GM12878 (cell line): ENCODE measurements around the gene MSX1.

Source experiments
- CREM ChIP-seq: IDR thresholded peaks from 2 replicates; pipeline ENCODE4 v1.6.1; 2014; ENCODE audit warnings: antibody characterized with exemption, low read depth
- DPF2 ChIP-seq: fragments of 450-650 bp; IDR thresholded peaks from 2 replicates; pipeline ENCODE4 v1.6.1; 2017; ENCODE audit warnings: mild to moderate bottlenecking
- EZH2 ChIP-seq: IDR thresholded peaks from 2 replicates; pipeline ENCODE4 v1.6.1; 2012; ENCODE audit warnings: low read depth, mild to moderate bottlenecking, control low read depth, inconsistent platforms, low read length, borderline replicate concordance; ENCODE audit not compliant: control insufficient read depth
- HDAC2 ChIP-seq: fragments of 200-600 bp; sonication (generic); IDR thresholded peaks from 2 replicates; pipeline ENCODE4 v1.6.1; 2017
- KAT2A ChIP-seq: conservative IDR thresholded peaks from 2 replicates; pipeline ENCODE4 v1.6.1; 2011; ENCODE audit warnings: low read depth, low read length; ENCODE audit not compliant: control insufficient read depth
- POLR2A ChIP-seq: IDR thresholded peaks from 2 replicates; pipeline ENCODE4 v1.6.1; 2011; ENCODE audit warnings: low read depth, mild to moderate bottlenecking, low read length
- SIN3A ChIP-seq: IDR thresholded peaks from 2 replicates; pipeline ENCODE4 v1.6.1; 2012; ENCODE audit warnings: low read depth, low read length, improper control_type of control experiment
- SMC3 ChIP-seq: IDR thresholded peaks from 2 replicates; pipeline ENCODE4 v1.6.1; 2011; ENCODE audit warnings: low read length, improper control_type of control experiment, borderline replicate concordance
- TF ChIP-seq, protein P1 (sequence below): fragments of 150-350 bp; IDR thresholded peaks from 2 replicates; pipeline ENCODE4 v1.6.1; 2016; ENCODE audit warnings: low read depth, low read length
- TF ChIP-seq, protein P2 (sequence below): fragments of 450-650 bp; IDR thresholded peaks from 2 replicates; pipeline ENCODE4 v1.6.1; 2016; ENCODE audit warnings: mild to moderate bottlenecking
- TF ChIP-seq, protein P3 (sequence below), 3 experiments: IDR thresholded peaks in 2 of 3; conservative IDR thresholded peaks in 1 of 3; 2 replicates each; pipeline ENCODE4 v1.5.1; 2011; ENCODE audit warnings: low read depth in 3 of 3, low read length in 3 of 3, mild to moderate bottlenecking in 3 of 3, control low read depth in 2 of 3, moderate library complexity in 2 of 3, inconsistent platforms in 1 of 3, mixed read lengths in 1 of 3; ENCODE audit not compliant: control insufficient read depth in 2 of 3, insufficient read depth in 1 of 3; ENCODE audit errors: extremely low read depth in 1 of 3

DNA sequence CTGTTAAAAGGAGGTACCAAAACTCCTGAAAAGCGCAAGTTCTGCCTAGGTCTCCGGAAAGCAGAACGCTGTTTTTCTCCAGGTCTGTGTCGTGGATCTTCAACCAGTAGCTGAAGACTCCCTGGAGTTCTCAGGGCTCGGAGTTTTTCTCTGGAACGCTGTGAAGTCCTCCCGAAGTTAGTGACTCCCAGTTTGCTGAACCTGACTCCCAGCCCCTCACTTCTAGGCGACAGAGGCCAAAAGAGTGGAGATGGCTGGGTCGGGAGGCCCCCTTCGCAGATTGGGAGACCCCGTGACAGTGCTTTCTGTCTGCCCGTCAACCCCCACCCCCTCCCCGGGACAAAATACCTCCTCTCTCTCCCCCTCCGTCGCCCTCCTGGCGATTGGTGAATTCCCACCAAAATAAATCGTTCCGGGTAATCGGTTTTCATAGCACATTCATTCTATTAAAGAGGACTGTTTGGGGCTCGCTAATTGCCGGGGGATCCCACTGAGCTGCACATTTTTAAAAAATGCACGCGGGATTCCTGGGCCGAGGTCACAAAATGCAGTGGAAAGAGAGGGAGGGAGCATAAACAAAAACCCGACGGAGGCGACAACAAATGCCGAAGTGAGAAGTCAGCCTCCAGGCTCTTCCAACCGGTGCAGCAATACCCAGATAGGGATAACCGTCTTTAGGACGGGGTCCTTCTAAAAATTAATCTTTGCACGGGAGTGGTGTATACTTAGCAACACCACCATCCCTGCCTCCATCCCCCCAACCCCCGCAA, 4.0 kb upstream of the MSX1 start:
- no peak for TF ChIP-seq SIN3A
- TF ChIP-seq, protein P1, sequence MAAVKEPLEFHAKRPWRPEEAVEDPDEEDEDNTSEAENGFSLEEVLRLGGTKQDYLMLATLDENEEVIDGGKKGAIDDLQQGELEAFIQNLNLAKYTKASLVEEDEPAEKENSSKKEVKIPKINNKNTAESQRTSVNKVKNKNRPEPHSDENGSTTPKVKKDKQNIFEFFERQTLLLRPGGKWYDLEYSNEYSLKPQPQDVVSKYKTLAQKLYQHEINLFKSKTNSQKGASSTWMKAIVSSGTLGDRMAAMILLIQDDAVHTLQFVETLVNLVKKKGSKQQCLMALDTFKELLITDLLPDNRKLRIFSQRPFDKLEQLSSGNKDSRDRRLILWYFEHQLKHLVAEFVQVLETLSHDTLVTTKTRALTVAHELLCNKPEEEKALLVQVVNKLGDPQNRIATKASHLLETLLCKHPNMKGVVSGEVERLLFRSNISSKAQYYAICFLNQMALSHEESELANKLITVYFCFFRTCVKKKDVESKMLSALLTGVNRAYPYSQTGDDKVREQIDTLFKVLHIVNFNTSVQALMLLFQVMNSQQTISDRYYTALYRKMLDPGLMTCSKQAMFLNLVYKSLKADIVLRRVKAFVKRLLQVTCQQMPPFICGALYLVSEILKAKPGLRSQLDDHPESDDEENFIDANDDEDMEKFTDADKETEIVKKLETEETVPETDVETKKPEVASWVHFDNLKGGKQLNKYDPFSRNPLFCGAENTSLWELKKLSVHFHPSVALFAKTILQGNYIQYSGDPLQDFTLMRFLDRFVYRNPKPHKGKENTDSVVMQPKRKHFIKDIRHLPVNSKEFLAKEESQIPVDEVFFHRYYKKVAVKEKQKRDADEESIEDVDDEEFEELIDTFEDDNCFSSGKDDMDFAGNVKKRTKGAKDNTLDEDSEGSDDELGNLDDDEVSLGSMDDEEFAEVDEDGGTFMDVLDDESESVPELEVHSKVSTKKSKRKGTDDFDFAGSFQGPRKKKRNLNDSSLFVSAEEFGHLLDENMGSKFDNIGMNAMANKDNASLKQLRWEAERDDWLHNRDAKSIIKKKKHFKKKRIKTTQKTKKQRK: no peak
- TF ChIP-seq, protein P2, sequence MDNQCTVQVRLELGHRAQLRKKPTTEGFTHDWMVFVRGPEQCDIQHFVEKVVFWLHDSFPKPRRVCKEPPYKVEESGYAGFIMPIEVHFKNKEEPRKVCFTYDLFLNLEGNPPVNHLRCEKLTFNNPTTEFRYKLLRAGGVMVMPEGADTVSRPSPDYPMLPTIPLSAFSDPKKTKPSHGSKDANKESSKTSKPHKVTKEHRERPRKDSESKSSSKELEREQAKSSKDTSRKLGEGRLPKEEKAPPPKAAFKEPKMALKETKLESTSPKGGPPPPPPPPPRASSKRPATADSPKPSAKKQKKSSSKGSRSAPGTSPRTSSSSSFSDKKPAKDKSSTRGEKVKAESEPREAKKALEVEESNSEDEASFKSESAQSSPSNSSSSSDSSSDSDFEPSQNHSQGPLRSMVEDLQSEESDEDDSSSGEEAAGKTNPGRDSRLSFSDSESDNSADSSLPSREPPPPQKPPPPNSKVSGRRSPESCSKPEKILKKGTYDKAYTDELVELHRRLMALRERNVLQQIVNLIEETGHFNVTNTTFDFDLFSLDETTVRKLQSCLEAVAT: no peak
- TF ChIP-seq, protein P3, sequence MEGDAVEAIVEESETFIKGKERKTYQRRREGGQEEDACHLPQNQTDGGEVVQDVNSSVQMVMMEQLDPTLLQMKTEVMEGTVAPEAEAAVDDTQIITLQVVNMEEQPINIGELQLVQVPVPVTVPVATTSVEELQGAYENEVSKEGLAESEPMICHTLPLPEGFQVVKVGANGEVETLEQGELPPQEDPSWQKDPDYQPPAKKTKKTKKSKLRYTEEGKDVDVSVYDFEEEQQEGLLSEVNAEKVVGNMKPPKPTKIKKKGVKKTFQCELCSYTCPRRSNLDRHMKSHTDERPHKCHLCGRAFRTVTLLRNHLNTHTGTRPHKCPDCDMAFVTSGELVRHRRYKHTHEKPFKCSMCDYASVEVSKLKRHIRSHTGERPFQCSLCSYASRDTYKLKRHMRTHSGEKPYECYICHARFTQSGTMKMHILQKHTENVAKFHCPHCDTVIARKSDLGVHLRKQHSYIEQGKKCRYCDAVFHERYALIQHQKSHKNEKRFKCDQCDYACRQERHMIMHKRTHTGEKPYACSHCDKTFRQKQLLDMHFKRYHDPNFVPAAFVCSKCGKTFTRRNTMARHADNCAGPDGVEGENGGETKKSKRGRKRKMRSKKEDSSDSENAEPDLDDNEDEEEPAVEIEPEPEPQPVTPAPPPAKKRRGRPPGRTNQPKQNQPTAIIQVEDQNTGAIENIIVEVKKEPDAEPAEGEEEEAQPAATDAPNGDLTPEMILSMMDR (IDR thresholded peaks at IDR 0.05 in 2 of 3, conservative IDR thresholded peaks at IDR 0.05 in 1 of 3; ENCODE audit: control insufficient read depth in 2 of 3, extremely low read depth in 1 of 3, insufficient read depth in 1 of 3, low read depth in 3 of 3, low read length in 3 of 3): no peak
- TF ChIP-seq POLR2A: no peak
- no peak for TF ChIP-seq HDAC2
- TF ChIP-seq DPF2: no peak
- TF ChIP-seq SMC3: no peak
- no peak for TF ChIP-seq KAT2A
- TF ChIP-seq EZH2: no peak
- no peak for TF ChIP-seq CREM
